ENCODE measurements around the gene ZCCHC14. TPM values are rescaled to one million over a fixed set of nuclear protein-coding genes. Genes with fewer than 3 reads are reported as not detected.

ZCCHC14 gene
- total RNA-seq, 1 experiment from 2014 or later, result 45.4 TPM

DNA sequence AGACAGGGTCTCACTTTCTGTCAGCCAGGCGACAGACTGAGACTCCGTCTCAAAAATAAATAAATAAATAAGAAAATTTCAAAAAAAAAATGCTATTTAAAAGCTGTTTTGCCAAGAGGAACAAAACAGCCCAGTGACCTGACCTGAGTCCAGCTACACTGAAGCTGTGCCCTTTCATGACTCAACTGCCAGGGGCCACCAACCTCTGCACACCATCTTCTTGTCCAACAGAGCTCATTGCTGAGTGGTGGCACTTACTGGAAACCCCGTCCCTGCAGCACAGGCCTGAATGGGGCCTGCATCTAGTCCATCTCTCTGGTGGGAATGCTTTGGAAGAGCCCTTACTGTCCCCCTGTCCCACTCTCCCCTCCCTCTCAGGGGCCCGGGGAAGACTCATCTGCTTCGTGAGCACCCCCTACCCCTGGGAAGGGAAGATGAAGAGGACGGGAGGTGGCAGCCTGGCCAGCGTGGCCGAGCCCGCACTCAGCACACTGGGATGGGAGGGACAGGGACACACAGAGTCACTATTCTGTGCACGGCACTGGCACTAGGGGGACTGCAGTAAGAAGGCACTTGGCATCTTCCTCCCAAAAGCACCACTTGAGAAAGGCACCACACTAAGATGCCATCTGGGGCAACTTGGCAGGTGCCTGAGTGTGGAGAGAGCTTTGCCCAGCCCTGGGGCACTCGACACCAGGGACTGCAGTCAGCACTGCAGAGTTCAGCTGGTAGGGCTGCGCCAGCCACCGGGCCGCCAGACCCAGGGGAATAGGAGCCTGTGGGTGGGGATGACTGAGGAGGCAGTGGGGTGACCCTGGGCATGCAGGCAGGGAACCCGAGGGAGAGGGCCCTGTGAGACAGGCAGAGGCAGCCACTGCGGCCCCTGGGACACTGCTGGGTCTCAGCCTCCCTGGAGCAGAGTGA is 122.8 kb downstream of the ZCCHC14 start:
- H3K27ac Mint-ChIP-seq (ENCODE audit: unreplicated experiment), result no peak overlapping the region
- intact Hi-C loops (cut with micrococcal nuclease; ENCODE audit: unreplicated experiment), result no loop called here
- no peak overlapping the region for H3K4me3 Mint-ChIP-seq (ENCODE audit: low read depth, unreplicated experiment)
- TF ChIP-seq, protein P1, sequence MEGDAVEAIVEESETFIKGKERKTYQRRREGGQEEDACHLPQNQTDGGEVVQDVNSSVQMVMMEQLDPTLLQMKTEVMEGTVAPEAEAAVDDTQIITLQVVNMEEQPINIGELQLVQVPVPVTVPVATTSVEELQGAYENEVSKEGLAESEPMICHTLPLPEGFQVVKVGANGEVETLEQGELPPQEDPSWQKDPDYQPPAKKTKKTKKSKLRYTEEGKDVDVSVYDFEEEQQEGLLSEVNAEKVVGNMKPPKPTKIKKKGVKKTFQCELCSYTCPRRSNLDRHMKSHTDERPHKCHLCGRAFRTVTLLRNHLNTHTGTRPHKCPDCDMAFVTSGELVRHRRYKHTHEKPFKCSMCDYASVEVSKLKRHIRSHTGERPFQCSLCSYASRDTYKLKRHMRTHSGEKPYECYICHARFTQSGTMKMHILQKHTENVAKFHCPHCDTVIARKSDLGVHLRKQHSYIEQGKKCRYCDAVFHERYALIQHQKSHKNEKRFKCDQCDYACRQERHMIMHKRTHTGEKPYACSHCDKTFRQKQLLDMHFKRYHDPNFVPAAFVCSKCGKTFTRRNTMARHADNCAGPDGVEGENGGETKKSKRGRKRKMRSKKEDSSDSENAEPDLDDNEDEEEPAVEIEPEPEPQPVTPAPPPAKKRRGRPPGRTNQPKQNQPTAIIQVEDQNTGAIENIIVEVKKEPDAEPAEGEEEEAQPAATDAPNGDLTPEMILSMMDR (IDR thresholded peaks at IDR 0.05; ENCODE audit: unreplicated experiment), result no peak
- DNase-seq, result no peak
- no peaks in the 10 kb centered on the region for H3K36me3 Mint-ChIP-seq (ENCODE audit: insufficient read depth, unreplicated experiment)
- H3K9me3 Mint-ChIP-seq (ENCODE audit: low read depth, unreplicated experiment), result no peaks in the 10 kb centered on the region
- CTCF ChIA-PET, result interaction anchor here (1.3 kb wide), 1 partner anchor 13 kb away, joined by 3 read pairs; the partner anchor contains the start of gene FBXO31
- no peaks in the 10 kb centered on the region for H3K27me3 Mint-ChIP-seq (ENCODE audit: unreplicated experiment)
- H3K4me1 Mint-ChIP-seq (ENCODE audit: low read depth, unreplicated experiment), result peaks cover 6% of the 10 kb centered on the region
- BruUV-seq (replicated peaks), result no TSS peak

DNA sequence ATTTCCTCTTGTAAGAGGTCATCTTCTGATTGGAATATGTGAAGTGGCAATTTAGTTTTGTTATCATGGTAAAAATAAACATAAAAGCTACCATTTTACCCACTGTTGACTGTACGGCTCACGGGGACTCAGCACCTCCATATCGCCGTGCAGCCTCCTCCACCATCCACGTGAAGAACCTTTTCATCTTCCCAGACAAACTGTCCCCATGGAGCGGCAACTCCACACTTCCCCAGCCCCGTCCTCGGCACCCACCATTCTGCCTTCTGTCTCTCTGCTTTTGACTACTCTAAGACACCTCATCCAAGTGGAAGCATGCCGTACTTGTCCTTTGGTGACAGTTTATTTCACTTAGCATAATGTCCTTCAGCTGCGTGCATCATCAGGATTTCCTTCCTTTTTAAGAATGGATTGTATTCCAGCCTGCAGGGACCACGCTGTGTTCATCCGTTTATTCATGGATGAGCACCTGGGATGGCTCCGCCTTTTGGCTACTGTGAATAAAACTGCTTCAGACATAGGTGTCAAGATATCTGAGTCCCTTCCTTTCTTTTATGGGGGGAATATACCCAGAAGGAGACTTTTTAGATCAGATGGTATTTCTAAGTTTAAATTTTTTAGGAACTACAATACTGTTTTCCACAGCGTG is 123.6 kb downstream of the ZCCHC14 start:
- Mint-ChIP-seq H3K27ac (ENCODE audit: unreplicated experiment) (peak overlapping the region; percentile 56), H3K36me3 (ENCODE audit: insufficient read depth, unreplicated experiment) (no peaks in the 10 kb centered on the region), H3K4me1 (ENCODE audit: low read depth, unreplicated experiment) (peaks cover 6% of the 10 kb centered on the region), H3K4me3 (ENCODE audit: low read depth, unreplicated experiment) (no peak overlapping the region), H3K27me3 (ENCODE audit: unreplicated experiment) (no peaks in the 10 kb centered on the region), H3K9me3 (ENCODE audit: low read depth, unreplicated experiment) (no peaks in the 10 kb centered on the region)
- BruUV-seq (replicated peaks), result no TSS peak
- intact Hi-C loops (cut with micrococcal nuclease; ENCODE audit: unreplicated experiment), result no loop called here
- CTCF ChIA-PET, result interaction anchor here (1.3 kb wide), 1 partner anchor 14 kb away, joined by 3 read pairs; the partner anchor contains the start of gene FBXO31
- TF ChIP-seq, protein P1 (IDR thresholded peaks at IDR 0.05; ENCODE audit: unreplicated experiment), result no peak
- no peak for DNase-seq

DNA sequence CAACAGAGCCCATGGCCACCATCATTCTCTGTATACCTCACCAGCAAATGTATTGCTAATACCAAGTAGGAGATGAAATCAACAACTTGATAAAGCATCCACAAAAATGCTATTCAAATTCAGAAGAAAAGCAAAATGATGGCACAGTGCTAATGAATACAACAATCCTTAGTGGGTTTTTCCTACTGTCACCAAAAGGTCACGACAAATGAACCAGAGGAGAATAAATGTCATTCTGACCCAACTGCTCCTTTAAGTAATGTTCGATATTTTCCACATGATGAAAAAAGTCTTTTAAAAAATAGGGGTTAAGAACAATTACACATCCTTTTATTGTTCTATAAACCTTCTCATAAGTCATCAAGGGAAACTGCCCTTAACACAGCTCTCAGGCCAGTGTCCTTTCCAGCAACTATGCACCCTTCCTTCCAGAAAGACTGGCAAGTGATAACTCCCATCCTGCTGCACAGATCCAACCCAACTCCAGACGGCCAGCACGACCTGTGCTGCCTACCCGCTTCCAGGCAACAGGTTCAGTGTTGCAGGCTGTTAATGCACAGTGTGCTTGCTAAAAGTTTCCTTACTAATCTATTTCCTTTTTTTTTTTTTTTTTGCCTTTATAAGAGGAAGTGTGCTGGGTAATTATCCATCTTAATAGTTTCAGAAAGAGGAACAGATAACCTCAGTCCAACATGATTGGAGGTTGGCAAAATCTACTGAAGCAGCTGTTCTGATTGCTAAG is 124.6 kb downstream of the ZCCHC14 start:
- CTCF ChIA-PET, result no interaction called here
- H3K27me3 Mint-ChIP-seq (ENCODE audit: unreplicated experiment), result no peaks in the 10 kb centered on the region
- TF ChIP-seq, protein P1 (IDR thresholded peaks at IDR 0.05; ENCODE audit: unreplicated experiment), result no peak
- no TSS peak for BruUV-seq (replicated peaks)
- H3K9me3 Mint-ChIP-seq (ENCODE audit: low read depth, unreplicated experiment), result no peaks in the 10 kb centered on the region
- H3K36me3 Mint-ChIP-seq (ENCODE audit: insufficient read depth, unreplicated experiment), result no peaks in the 10 kb centered on the region
- intact Hi-C loops (cut with micrococcal nuclease; ENCODE audit: unreplicated experiment), result no loop called here
- H3K4me3 Mint-ChIP-seq (ENCODE audit: low read depth, unreplicated experiment), result no peak overlapping the region
- H3K27ac Mint-ChIP-seq (ENCODE audit: unreplicated experiment), result no peak overlapping the region
- H3K4me1 Mint-ChIP-seq (ENCODE audit: low read depth, unreplicated experiment), result peaks cover 6% of the 10 kb centered on the region
- DNase-seq, result no peak

DNA sequence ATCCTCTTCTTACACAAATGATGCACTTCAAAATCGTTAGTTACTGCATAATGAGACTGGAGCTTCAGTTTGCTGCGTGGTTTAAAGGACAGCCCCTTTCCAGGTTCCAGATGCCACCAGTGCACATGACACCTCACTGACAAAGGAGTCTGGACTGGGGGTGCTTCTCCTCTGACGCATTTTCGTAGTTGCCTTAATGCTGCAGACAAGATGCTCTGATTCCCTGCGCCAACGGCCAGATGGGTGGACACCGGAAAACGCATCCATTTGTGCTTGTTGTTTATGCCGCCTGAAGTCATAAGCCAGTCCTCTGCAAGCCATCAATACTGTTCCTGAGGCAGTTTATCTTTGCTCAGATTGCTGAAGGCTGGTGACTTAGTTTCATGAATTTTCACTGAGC is 125.3 kb downstream of the ZCCHC14 start:
- no peak overlapping the region for H3K4me3 Mint-ChIP-seq (ENCODE audit: low read depth, unreplicated experiment)
- peaks cover 6% of the 10 kb centered on the region for H3K4me1 Mint-ChIP-seq (ENCODE audit: low read depth, unreplicated experiment)
- CTCF ChIA-PET, result no interaction called here
- no peaks in the 10 kb centered on the region for H3K9me3 Mint-ChIP-seq (ENCODE audit: low read depth, unreplicated experiment)
- DNase-seq, result no peak
- no peak overlapping the region for H3K27ac Mint-ChIP-seq (ENCODE audit: unreplicated experiment)
- intact Hi-C loops (cut with micrococcal nuclease; ENCODE audit: unreplicated experiment), result no loop called here
- no peaks in the 10 kb centered on the region for H3K36me3 Mint-ChIP-seq (ENCODE audit: insufficient read depth, unreplicated experiment)
- no TSS peak for BruUV-seq (replicated peaks)
- TF ChIP-seq, protein P1 (IDR thresholded peaks at IDR 0.05; ENCODE audit: unreplicated experiment), result no peak
- no peaks in the 10 kb centered on the region for H3K27me3 Mint-ChIP-seq (ENCODE audit: unreplicated experiment)

Data from Calu3 (cell line).